ENCODE measurements around the gene MRNIP.

The MRNIP gene

DNA sequence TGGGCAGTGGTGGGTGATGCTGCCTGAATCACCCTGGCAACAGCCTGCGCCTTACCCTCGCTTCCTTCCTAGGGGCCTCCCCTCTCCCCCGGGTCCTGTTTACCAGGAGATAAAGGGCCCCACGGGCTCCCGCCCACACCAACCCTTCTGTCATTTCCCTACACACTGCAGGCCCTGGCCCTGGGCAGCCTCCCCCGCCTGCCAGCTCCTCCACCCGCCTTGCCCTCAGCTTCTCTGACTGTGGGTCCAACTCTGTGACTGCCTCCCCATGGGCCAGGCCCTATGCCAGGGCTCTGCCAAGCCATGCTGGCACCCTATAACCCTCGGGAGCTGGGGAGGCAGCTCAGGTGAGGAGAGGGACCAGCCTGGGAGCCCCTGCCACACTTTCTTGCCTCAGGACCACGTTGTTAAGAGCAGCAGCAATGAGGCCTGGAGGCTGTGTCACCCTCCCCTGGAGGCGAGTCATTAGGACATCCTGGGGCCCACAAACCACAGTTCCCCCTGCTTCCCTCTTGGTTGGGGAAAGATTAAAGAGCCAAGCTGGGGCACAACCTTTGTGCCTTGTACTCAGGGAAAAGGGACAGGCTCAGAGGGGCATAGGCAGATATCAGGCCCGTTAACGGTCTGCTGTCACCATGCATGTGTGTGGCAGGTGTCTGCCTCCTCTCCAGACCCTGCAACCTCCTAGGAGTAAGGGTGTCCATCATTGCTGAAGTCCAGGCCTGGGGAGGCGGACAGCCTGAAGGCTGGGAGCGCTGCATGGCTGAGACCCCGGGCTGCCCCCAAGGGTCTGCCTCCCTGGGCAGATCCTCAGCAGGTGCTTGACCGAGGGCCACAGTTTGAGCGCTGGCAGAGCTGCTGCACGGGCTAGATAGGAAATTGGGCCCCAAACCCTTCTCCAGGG is 54.7 kb downstream of the MRNIP start:
- no peak for DNase-seq (ENCODE audit: low spot score)

DNA sequence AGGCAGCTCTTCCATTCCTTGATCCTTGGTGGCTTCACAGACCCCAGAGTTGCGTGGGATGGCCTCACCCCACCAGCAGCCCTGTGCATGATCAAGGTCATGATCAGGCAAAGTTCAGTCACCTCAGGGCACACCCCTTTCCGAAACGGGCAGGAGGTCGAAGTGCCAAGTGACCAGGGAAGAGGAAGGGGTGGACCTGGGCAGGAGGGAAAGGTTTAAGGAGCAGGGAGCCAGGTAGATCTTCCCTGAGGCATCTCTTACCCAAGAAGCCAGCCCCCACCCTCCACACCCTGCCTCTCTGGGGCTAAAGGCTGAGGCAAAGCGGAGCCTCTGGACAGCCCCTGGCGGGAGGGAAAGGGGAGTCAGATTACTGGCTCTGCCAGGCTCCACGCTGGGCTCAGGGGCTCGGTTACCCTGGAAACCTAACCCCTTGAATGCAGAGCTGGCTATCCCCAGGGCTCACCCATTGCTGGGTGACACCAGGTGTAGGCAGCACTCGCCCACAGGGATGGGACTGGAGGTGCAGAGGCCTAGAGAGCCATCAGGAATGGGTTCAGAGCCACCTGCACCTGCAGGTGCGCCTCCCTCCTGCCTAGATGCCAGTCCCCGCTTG is 55.6 kb downstream of the MRNIP start:
- no peak for DNase-seq (ENCODE audit: low spot score)

DNA sequence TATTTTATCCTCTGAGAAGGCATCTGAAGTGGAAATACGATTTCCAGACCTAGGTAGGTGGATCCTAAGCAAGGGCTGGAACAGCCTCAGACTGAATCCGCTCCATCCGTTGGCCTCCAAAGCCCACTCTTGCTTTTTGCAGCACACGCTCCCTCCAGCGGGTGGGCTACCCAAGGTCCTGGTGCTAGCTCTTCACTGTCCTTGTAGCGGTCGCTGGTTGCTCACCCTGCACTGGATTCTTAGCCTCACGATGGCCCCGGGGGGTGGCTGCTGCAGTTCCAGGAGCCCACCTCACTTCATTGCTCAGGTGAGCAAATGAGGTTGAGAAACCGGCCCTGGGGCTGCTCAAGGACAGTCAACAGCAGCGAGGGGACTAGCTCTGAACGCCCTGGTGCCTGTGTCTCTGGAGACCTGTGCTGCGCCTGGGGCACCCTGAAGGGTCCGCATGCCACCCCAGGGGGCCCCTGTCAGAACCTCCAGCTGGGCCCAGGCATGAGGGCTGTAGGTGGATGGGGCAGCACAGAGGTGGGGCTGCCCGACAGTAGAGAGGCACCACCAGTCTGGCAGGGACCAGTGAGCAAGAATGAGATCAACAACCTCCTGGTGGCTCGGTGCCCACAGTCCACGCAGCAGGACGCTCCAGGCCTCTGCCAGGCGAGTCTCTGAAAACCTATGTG is 56.3 kb downstream of the MRNIP start:
- no peak for DNase-seq (ENCODE audit: low spot score)

DNA sequence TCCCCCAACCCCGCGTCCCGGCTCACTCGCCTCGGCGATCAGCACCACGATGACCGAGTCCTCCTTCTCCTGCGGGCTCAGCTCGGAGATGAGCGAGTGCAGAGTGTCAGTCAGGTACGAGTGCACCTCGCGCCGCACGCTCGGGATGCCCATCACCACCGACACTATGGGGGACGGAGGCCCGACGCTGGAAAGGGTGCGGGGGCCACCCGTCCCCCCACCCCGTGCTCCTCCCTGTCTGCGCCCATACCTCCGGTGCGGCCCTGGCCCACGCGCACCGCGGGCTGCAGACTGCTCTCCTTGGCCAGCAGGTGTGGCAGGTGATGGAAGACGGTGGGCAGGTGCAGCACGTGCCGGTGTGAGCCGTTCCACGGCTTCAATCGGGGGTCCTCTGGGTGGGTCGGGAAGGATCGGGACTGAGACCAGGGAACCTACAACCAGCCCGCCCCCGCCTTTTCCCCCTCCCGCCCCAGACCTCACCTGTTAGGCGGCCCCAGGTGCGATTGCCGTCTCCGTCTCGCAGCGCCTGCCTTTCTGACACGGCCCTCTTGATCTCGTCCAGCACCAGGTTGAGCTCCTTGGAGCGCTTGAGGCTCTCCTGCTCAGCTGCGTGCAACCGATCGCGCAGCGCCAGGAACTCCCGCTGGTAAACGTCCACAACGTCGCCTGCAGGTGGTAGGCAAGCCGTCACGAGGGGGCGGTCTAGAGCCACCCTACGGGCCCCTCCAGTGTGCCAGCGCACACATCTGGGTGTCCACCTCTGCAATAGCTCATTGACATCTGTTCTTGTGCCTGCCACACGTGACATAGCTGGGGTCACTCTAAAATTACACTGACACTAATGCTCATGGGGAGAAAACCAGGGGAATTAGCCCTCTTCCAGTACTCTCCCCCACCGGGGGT is 57.1 kb downstream of the MRNIP start:
- DNase-seq (ENCODE audit: low spot score): peak; percentile 66

DNA sequence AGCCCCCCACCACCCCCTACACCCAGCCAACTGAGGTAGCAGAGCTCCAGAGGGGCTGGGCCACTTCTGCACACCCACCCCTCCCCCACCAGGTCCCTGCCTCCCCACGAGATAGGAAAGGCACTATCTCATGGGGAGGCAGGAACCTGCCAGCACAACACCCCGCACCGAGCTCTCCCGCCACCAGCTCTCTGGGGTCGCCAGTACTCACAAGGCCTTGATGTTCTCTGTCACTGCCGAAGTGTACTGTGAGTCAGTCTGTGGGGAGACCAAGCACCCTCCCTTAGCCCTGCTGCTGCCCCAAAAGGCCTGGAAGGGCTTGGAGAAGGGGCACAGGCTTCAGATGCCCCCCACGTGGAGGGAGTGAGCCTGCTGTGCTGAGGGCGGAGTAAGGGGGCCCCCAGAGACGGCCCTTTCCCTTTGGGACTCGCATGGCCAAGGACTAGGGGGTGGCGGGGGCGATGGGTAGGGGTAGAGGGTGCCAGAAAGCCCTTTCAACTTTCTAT is 57.9 kb downstream of the MRNIP start:
- DNase-seq (ENCODE audit: low spot score): no peak

DNA sequence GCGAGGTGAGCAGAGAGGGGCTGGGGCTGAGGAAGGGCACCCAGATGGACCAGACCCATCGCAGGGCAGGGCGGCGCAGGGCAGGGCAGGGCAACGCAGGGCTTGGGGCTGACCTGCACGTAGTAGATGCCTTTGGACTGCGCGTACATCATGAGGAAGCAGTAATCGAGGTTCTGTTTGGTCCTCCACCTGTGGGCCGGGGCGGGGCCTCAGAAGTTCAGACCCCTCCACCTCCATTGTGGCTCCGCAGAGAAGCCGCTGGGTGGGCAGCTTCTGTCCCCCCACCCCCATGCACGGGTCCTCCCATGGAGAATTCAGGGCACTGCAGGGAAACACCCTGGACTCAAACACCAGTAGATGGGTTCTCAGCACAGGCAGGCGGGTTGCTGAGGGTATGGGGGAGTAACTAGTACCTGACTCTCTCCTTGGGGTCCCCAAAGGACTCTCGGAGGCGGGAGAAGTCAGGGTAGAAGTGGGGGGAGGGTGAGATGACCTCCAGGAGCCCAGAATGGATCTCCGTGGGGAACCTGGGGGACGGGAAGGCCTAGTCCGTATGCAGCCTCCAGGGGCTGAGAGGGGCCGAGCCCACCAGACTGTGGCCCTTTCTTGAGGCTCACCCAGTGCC is 58.4 kb downstream of the MRNIP start:
- DNase-seq (ENCODE audit: low spot score): no peak

DNA sequence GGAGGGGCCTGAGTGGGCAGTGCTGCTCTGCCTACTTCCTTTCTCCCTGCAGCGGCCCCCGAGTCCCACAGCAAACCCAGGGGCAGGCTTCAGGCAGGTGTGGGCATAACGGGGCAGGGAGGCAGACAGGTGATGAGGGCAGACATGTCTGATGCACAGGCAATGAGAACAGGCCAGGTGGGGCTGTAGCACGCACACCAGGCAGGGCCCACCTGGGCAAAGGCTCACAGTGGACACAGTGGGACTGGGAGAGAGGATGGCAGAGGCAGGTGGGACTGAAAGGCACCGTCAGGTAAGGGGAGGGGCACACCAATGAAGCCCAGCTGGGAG is 59.0 kb downstream of the MRNIP start:
- DNase-seq (ENCODE audit: low spot score): no peak

DNA sequence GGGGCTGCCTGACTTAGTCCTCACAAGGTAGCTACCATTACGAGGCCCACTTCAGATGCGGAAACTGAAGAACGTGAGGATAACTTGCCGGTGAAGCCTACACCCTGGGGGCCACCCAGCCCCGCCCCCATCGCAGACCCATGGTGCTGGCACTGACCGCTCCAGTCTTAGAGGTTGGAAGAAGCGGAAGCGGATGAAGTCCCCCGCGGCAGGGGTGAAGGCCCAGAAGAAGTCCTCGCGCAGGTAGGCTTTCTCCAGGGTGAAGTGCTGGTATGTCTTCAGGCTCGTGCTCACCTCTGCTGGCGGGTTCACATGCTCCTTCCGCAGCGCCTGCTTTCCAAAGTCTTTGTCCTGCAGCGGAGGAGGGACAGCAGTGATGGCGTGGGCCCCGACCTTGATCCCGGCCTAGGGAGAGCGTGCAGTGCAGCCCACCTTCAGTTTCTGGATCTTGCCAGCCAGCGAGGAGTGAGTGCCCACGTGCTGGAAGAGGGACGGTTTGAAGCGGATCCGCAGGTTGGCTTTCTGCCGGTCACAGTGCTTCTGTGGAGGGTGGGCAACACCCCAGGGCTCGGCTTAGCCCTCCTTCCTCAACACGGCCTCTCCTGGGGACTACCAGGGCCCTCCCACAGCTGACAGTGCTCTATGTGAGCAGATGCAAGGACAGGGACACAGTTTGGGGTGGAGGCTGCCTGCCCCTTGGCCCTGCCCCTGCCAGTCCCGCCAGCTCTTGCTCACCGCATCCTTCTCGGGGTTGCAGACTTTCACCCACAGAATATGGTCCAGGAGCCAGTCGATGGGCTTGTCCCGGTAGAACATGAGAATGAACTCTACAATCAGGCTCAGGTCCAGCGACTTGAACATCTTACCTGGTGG is 59.6 kb downstream of the MRNIP start:
- no peak for DNase-seq (ENCODE audit: low spot score)

DNA sequence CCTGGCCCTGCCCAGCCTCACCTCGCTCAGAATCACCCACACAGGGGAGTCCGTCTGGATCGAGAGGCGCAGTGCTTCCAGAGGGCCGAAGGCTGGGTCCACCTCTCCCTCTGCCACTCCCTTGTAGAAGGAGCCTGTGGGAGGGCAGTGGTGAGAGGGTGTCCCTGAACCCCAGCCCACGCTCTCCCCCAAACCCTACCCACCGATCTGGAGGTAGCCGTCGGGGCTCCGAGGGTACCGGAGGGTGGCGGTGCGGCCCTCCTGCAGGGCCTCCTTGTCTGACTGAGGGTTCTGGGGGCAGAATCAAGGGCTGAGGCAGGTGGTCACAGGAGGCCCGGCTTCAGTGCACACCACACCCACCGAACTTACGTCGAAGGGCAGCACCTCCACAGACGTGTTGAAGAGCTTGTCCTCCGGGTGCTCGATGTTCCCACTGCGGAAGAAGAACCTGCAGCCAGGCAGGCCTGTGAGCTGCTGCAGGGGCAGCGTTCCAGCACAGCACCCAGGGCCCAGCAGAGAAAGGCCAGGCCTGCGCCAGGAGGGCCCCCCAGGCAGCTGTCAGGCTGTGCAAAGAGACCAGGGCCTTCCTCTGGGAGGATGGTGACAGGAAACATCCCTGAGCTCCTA is 60.4 kb downstream of the MRNIP start:
- no peak for DNase-seq (ENCODE audit: low spot score)

DNA sequence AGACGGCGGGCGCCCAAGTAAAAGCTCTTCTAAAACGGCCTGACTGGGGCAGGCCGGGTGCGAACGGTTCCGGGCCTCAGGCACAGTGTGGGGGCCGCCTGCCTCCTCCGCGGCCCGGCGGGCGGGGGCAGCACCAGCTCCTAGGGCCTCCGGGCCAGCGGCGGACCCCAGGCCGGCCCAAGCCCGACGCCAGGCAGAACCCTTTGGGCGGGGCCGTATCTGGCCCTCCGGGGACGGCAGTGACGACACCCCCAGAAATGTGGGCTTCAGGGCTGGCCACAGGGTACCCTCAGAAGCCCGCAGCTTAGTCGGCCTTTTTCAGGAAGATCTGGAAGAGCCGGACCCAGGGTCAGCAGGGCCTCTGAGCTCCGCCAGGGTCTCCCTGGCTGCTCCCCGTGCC is 60.9 kb downstream of the MRNIP start:
- DNase-seq (ENCODE audit: low spot score): no peak

DNA sequence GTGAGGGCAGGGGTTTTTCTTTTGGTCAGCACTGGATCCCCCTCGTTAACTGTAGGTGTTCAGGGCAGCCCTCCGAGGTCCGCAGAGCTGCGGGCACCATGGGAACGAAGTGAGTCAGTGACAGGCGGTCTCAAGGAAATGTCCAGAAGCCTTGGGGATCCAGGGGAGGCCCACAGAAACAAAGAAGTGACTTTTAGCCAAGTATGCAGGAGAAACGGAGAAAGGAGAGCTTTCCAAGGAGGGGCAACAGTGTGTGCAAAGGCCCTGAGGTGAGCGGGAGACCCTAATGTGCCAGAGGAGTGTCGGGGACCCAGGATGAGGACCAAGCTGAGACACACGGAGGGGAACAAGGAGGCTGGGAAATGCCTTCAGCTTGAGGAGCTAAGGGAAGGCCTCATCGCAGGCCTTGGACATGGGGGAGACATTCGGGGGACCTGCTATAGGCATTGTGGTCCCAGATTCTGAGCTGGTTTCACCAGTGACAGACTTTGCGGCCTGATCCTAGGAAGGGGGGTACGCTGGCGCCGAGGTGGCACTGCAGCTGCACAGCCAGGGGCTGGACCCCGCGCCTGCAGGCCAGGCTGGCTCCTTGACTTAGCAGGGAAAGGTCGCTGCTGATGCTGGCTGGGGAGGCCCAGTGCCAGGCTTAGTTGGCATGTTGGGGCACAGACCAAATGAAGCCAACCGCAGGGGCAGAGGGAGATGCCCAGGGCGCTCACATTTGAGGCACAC is 61.6 kb downstream of the MRNIP start:
- no peak for DNase-seq (ENCODE audit: low spot score)

DNA sequence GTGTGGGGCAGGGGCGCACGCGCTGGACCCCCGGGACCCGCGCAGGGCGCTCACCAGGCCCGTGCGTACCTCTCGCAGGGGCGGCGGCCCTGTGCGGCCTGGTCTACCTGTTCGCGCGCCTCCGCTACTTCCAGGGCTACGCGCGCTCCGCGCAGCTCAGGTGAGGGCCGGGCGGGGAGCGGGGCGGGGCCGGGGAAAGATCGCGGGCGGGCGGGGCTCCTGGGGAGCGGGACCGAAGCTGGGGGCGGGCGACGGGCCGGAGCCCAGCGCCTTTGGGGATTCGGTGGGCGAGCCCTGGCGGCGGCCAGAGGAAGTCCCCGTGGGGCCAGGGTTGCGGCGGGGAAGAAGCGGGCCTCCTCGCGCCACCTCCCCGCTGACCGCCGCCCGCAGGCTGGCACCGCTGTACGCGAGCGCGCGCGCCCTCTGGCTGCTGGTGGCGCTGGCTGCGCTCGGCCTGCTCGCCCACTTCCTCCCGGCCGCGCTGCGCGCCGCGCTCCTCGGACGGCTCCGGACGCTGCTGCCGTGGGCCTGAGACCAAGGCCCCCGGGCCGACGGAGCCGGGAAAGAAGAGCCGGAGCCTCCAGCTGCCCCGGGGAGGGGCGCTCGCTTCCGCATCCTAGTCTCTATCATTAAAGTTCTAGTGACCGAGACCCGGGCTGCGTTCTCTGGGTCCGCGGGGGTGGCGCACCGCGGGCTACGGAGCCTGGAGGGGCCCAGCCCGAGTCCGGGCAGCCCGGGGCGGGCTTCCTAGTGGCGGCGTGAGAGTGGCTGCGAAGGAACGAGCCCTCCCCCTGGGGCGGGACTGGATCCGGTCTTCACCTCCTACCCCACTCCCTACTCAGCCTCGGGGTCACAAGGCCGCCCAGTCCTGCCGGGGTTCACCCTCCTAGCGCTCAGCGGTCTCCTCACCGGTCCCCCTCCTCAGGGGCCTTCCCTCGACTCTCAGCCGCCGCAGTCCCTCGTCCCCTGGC is 62.5 kb downstream of the MRNIP start:
- DNase-seq (ENCODE audit: low spot score): peak; percentile 91

DNA sequence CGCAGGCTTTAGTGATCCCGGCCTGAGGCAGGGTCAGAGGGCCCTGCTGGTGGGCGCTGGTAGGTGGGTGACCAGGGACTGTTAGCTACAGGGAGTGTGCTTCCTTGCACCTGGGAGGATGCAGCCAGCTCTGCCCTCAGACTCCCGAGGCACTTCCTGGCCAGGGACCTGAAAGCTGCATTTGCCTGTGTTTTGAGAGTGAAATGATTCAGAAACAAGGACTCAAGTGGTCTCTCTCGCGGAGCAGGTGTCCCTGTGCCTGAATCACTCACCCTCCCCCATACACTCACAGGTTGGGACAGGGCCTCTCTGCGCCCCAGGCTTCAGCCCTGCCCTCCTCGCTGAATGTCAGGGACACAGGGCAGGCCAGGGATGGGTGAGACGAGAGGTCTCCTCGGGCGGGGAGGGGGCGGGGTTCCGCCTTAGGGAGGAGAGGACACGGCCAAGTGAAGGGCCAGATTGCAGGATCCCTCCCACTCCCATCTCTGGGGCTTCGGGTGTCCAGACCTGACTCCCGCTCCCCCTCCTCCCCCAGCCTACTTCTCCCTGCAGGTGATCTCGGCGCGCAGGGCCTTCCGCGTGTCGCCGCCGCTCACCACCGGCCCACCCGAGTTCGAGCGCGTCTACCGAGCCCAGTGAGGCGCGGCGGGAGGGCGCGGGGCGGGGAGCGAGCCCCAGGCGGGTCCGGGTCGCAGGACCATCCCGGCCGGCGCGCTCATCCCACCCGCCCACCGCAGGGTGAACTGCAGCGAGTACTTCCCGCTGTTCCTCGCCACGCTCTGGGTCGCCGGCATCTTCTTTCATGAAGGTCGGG is 63.4 kb downstream of the MRNIP start:
- no peak for DNase-seq (ENCODE audit: low spot score)

DNA sequence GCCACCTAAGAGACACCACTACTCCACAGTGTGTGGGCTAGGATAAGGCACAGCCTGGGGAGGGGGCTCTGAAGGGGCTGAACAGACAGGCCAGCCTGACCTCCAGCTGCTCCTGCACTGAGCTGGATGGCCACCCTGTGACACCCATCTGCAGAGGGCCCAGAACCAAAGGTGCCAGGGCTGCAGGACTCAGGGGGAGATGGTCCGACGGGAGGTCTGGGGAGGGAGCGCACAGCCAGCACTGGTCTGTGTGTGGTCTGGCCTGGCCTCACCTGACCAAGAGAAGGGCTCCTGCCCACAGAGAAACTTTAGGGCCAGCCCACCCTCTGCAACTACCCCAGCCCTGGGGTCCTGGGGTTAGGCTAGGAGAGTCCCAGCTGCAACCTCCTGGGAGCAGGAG is 64.0 kb downstream of the MRNIP start:
- no peak for DNase-seq (ENCODE audit: low spot score)

DNA sequence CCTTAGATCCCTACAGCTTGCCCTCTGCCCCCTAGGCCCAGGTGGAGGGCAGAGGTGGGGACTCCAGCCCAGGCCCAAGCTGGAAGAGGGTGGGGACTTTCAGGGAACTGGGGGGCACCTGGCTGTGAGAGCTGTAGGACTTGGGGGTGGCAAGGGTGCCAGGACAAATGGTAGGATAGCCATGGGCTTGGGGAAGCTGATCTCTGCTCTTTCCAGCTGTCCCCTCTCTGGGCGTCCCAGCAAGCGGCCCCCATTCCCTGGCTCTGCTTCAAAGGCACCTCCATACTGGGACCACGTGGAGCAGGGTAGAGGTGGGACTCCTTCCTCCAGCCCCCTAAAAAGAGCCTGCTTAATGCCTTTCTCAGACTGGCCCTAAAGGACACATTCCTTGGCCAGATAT is 64.4 kb downstream of the MRNIP start:
- no peak for DNase-seq (ENCODE audit: low spot score)

DNA sequence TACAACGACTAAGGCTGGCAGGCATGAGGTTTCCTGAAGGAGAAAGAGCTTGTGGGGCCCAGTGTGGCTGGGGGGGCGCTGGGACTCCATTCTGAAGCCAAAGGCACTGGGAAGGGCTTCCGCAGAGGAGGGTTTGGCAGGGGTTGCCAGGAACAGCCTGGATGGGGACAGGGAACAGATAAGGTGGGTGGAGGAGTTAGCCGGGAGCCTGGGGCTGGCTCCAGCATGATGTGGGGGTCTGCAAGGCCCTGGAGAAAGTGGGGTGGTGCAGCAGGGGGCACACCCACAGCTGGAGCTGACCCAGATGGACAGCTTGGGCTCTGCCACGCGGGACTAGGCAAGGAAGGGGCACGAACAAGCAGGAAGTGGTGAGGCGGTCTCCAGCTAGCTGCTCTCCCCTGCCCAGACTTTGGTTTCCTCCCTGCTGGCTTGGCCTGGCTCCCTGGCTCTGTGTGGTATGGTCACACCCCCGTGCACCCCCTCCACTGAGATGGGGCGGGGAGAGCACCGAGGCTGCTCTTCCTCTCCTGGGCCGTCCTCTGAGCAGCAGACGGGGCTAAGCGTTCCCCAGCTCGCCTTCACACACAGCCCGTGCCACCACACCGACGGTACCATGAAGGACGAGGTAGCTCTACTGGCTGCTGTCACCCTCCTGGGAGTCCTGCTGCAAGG is 65.0 kb downstream of the MRNIP start, which contains the start of gene LTC4S:
LTC4S (plus strand) TSS at position 519 of the 672 bp plus-strand sequence; CDS start at position 614, 95 bp downstream.
- DNase-seq (ENCODE audit: low spot score): peak; percentile 68

Measured in AG08396 (cell line).